DOHH2 (cell line): ENCODE results near the gene ATL2.

Experiments
- CTCF ChIP-seq: fragments of 200-600 bp; sonication (generic); IDR thresholded peaks from one replicate; pipeline ENCODE4 v1.5.1; 2014; ENCODE audit warnings: antibody characterized with exemption, mild to moderate bottlenecking, low read depth, low read length; ENCODE audit not compliant: poor library complexity, severe bottlenecking
- EZH2phosphoT487 ChIP-seq: fragments of 200-600 bp; sonication (generic); IDR thresholded peaks from 2 replicates; pipeline ENCODE4 v1.6.1; 2017; ENCODE audit warnings: borderline replicate concordance, mild to moderate bottlenecking, antibody characterized with exemption, low read length, moderate library complexity, mixed read lengths

GRCh38 chr2:38418735-38419134 is 41.7 kb upstream of the ATL2 start:
- TF ChIP-seq CTCF: no peak
- no peak for TF ChIP-seq EZH2phosphoT487
